HG02943 (cell line): ENCODE data around the gene CDX2.
A peak's percentile ranks its signal among the peaks of the same experiment; 100 is the strongest.
"Not testable (repeated sequence)": the region's sequence is repeated elsewhere in the genome, so short reads cannot be mapped to it uniquely, and the experiment has no call there.

Source experiments
- ATAC-seq: cut with Tn5 transposase; IDR thresholded peaks from one replicate; pipeline ENCODE4 v1.9.1; 2021; ENCODE audit warnings: mild to moderate bottlenecking, low read depth, moderate library complexity; ENCODE audit not compliant: unreplicated experiment

Gene CDX2

DNA sequence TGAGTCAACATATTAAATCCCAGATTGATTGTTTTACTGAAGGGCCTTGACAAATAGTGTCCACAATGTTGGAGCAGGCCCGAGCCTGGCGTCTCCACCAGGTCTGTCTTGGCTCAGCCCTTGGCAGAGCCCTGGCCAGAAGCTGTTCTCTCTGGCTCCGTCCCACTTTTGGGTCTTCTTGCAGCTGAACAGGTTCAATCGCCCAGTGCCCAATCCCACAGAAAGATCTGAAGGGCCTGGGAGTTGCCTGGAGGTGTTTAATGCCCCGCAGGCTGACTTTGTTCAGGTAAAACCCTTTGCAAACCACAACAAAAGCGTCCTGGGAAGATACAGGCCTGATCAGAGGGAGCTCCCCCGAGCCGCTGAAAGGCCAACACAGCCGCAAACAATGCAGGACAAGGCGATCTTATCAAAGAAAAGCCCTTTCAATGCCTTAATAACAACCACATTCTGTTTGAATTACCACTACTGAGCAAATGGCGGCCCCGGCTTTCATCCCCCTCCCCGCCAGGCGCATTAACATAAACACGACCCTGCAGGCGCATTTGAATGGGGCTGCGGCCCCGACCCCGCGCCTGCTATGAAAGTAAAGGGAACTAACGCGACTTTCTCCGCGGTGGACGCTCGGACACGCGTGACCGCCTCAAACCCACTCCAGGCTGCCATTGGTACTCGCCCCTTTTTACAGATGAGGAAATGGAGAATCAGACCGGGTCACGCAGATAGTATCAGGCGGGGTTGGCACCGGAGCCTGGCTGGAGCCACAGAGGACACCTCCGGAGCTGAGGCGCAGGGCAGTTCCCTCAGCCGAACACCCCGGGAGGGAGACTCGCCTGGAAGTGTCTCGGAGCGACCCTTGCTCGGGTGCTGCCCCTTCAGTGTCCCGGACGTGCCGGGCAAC lies 3.1 kb downstream of the CDX2 start:
- no peak for ATAC-seq

DNA sequence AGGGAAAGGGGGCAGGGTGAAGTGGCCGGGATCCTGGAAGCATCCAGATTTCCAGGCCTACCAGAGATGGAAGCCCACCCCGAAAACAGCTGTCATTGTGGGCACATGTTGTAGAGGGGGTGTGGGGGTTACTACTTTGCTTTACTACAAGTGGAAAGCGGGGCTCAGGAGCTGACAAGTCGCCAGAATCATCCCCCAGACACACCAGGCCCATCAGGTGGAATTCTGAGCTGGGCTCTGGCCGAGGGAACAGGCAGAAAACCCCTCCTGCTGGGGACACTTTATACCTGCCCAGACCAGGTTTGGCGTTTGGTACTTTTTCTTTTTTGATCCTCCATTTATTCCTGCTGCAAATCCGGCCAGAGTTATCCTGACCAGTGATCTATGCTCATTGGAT lies 3.8 kb downstream of the CDX2 start:
- no peak for ATAC-seq

GRCh38 chr13:27964741-27965323 lies 4.3 kb downstream of the CDX2 start:
- no peak for ATAC-seq

GRCh38 chr13:27964206-27964605 lies 4.9 kb downstream of the CDX2 start:
- not testable (repeated sequence) for ATAC-seq

DNA sequence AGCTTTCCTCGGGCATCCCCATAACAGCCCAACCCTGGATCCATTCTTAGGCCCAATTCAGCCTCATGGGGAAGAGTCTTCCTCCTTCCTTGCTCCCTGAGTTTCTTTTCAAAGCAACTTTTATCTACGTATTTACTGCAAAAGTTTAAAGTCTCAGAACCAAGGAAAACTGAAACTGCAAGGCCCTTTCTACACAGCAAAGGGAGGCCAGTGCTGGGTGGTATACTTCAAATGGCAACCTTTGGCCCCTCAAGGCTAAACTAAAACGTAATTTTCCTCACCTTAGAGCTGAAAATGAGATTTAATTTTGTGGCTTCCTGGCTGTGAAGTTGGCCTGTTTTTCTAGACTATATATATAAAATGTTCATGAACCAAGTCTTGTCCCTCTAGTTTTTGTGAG lies 5.6 kb downstream of the CDX2 start:
- no peak for ATAC-seq

GRCh38 chr13:27962982-27963381 lies 6.1 kb downstream of the CDX2 start:
- no peak for ATAC-seq

- ATAC-seq = no peak
Observed at GRCh38 chr13:27962128-27962841, 6.8 kb downstream of the CDX2 start.

DNA sequence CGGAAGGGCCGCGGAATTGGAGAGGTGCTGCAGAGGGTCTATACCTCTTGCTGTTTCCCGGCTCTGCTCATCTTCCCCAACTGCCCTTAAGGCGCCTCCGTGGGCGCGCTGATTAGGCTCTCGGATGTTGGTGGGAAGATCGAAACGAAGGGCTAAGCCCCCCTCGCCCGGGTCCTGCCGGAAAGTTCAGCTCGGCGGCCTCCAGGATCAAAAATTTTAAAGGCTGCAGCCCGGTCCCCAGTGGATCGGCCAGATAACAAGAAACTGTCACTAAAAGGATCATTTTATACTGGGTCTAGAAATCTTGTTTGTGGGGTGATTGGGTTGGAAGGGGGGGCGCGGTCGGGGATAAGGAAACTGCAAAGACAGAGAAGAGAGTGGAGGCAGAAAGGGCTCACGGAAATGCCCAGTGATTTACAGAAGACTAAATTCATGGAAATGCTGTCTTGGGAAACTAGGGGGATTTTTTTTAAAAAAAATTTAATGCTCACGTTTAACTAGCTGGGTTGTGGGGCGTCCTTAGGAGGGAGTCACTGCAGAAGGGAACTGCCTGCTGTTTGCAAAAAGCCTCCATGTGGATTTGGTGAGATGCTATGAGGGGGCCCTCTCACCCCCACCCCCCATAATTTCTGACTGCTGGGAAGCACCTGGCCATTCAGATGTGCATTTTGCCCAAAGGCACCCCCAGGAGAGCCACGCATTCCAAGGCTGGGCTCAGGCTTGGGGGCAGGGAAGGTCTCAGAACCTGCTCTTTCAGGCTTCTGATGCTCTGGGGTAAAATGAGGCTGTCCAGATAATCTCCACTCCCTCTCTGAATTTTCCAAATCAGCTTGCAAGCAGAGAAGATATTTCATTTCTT lies 7.7 kb downstream of the CDX2 start:
- ATAC-seq = no peak

DNA sequence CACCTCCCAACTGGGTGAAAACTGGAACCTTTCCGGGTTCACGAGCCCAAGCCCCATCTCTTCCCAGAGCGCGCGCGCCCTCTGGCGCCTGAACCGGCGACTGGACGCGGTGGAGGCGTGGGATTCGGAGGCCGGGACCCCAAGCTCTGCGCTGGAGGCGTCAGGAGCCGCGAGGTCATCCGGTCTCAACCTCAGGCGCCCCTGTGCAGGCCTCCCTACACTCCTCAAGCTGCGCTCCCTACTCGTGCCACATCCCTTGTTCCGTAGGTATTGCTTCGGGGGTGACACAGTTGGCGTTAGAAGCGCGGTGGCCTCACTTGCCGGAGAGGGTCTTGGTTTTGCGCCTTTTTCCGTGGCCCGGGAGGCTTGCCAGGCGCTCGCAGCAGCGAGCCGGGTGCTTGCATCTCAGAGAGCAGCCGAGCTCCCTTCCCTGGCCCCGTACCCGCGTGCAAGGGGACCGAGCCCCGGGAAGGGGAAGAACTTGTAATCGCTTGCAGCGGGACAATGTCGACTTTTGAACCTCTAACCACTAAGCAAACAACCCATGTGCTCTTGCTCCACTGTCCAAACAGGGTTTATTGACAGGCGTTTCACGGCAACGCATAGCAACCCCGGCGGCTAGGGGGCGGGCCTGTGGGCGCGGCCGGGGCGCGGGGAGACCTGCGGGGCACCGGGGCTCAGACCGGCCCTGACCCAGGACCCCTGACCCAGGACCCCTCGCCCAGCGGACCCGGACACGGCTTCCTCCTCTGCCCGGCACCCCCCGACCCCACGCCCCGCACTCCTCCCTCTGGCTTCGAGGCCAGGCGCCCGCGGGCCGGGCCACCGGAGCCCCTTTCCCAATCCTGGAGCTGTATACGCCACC lies 8.5 kb downstream of the CDX2 start:
- peak; percentile 57 for ATAC-seq

DNA sequence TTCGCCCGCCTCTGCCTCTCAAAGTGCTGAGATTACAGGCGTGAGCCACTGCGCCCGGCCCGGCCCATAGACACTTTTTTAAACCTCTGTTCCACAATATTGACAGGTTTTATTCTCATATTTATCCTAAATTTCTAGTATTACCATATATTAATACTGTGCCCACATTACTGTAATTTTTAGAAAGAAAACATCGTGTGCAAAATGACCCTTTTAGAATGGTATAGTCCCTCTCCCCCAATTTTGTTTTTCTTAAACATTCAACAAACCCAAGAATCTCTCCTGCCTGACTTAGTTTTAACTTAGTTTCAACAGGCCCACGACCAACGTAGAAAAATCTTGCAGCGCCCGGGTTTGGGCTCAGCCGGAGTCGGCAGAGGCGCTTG lies 9.1 kb downstream of the CDX2 start:
- ATAC-seq = no peak

- ATAC-seq = no peak
Observed at GRCh38 chr13:27956576-27957300, 12.4 kb downstream of the CDX2 start.

DNA sequence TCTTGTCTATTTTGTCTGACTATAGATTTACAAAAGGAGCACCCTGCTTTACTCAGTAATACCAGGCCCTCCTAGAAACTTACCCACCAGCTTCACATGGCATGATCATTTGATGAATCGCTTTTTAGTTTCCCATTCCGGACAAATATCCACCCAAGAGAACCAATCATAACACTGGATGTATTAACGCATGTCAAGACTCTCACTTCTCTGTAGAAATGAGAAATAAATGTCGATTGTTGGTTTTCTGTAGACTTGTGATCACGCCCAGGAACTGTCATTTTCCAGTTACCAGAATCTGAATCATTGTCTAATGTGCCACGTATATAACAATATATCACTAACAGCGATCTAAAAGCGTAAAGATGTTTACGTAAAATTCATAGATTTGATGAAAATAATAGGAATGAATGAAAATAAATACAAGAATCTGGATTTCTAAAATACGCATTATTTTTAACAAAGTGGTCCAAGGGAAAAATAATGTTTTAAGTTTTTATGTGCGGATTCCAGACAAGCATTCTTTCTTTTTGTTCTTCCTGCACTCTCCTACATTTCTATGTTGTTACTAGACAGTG lies 14.0 kb downstream of the CDX2 start:
- ATAC-seq = no peak

DNA sequence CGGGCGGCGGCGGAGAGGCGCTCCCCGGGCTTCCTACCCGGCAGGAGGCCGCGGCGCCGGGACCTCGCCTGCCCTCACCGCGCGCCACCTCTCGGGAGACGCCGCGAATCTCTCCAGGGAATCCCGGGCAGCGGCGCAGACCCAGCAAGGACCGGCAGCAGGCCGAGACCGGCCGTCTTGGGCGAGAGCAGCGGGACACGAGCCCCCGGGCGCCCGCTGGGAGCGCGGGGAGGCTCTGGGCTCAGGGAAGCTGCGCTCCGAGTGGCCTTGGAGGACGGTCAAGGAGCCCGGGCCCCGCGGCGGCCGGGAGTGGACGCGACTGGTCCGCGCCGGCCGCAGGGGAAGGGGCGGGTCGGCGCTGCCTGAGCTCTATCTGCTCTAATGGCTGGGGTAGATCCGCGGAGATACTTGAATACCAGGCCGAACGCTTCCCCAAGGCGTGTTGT lies 14.7 kb downstream of the CDX2 start:
- no peak for ATAC-seq

DNA sequence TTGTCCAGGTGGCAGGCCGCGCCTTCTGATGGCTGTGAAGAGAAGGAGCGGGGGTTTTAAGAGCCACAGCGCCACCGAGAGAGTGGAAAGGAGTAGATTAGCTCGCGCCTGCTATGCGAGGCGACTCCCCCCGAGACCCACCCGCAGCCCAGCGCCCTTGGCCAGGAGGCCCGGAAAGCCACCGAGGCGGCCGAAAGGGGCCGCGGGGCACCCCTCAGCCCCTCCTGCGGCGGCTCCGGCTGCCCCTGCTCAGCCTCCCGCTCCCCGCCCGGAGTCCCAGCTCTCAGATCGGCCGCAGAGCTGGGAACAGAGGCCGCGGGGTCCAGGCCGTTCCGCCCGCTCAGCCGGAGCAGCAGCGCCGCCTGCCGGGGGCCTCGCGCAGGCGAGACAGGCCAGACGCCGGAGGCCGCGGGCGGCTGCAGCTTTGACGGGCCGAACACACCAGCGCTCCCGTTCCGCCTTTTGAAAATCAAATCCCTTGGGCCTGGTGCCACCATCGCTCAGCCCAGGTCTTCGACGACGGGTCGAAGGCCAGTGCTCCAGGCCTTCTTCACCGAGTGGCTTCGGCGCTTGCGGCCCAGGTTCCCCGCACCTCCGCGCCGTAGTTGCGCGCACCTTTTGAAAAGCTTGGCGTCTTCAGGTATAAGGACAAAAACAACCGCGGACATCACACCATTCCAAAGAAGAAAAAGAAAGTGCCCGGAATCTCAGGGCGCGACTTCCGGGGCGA lies 15.3 kb downstream of the CDX2 start:
- ATAC-seq = peak; percentile 91

DNA sequence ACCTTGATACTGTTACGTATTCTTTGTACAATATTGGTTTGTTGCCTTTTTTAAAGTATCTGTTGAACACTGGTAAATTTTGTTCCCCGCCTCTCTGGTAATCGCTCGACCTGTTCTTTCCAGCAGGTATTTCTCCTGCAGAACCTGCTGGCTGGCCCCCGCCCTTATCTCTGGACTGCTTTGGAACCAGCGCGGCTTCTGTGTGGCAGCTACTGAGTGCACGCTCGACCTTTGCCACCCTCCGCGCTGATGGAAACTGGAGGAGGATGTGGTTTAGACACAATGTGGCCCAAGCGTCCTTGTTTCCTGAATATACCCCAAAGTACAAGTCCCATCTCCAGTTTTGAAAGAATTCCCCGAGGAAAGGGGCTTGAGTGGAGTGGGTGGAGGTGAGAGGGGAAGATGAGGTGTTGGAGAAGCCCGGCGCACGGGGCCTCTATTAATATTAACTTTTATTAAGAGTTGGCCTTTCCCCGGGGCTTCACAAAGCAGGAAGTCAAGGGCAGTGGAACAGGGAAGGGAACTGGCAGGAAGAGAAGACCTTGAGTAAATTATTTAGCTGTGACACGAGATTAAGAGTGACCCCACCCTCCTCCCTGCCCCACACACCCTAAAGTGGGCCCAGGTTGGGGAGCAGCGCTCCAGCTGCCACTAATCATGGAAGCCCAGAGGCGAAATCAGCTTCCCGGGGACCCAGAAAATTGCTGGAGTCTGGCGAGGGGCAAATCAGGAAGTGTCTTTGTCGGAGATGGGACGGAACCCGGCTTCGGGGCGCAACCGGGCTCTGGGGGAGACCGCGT lies 16.0 kb downstream of the CDX2 start:
- ATAC-seq = peak; percentile 22

DNA sequence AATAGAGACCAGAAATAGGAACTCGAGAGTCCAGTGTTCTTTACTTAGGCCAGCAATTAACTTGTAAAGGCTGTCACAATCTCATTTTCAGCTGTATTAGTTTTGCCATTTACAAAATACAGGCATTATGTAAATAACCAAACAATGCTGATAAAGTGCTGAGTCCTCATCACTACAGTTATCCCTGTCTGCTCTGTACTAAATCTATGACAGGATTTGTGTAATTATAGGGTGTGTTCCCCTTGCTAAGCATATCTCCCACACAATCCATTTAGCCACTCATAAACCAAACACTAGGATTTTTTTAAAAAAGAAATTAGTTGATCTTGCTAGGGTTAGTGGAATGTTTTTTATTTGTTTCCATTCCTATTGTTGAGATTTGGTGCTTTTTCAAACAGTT lies 26.1 kb downstream of the CDX2 start:
- no peak for ATAC-seq
